Neuronal stem cell (in vitro differentiated cells): ENCODE measurements around the gene CFAP97.

Source experiments
- DNase-seq: peaks from one replicate; pipeline ENCODE4 v3.0.0-alpha.2; 2013; ENCODE audit warnings: low spot score
- H2AFZ ChIP-seq: one replicate; pipeline ENCODE4 v1.6.1; 2013; ENCODE audit warnings: mild to moderate bottlenecking, low read length, inconsistent platforms
- H2AK5ac ChIP-seq: 2 replicates; pipeline ENCODE4 v1.6.1; 2013; ENCODE audit warnings: low read depth, mild to moderate bottlenecking, inconsistent platforms, low read length, moderate library complexity, mixed read lengths
- H2BK120ac ChIP-seq: 2 replicates; pipeline ENCODE4 v1.6.1; 2013; ENCODE audit warnings: low read depth, mild to moderate bottlenecking, inconsistent platforms, low read length, moderate library complexity, mixed read lengths
- H2BK12ac ChIP-seq: one replicate; pipeline ENCODE4 v1.6.1; 2013; ENCODE audit warnings: low read length, inconsistent platforms
- H2BK15ac ChIP-seq: 2 replicates; pipeline ENCODE4 v1.6.1; 2013; ENCODE audit warnings: mild to moderate bottlenecking, low read length, inconsistent platforms, mixed read lengths
- H2BK5ac ChIP-seq: one replicate; pipeline ENCODE4 v1.6.1; 2013; ENCODE audit warnings: inconsistent platforms, mild to moderate bottlenecking, low read length, moderate library complexity
- H3K14ac ChIP-seq: one replicate; pipeline ENCODE4 v1.6.1; 2013; ENCODE audit warnings: low read length, inconsistent platforms
- H3K18ac ChIP-seq: 2 replicates; pipeline ENCODE4 v1.6.1; 2013; ENCODE audit warnings: low read length, inconsistent platforms
- H3K23ac ChIP-seq: 2 replicates; pipeline ENCODE4 v1.6.1; 2013; ENCODE audit warnings: low read depth, mild to moderate bottlenecking, mixed read lengths, low read length, inconsistent platforms; ENCODE audit not compliant: poor library complexity
- H3K27ac ChIP-seq: replicated peaks from 3 replicates; pipeline ENCODE4 v1.5.1; 2013; ENCODE audit warnings: low read length, inconsistent platforms
- H3K27me3 ChIP-seq, 3 experiments: 2 replicates each; pipeline ENCODE4 v1.6.1; 2013; ENCODE audit warnings: low read length in 3 of 3, mild to moderate bottlenecking in 2 of 3, inconsistent platforms in 1 of 3, low read depth in 1 of 3, mixed read lengths in 1 of 3, moderate library complexity in 1 of 3; ENCODE audit not compliant: control insufficient read depth in 3 of 3, insufficient read depth in 3 of 3
- H3K36me3 ChIP-seq, 2 donors: replicated peaks in 1 of 2; 2 replicates each; pipeline ENCODE4 v1.6.1; 2013; ENCODE audit warnings: low read length in 2 of 2; ENCODE audit not compliant: control insufficient read depth in 2 of 2, insufficient read depth in 2 of 2
- H3K4ac ChIP-seq: 2 replicates; pipeline ENCODE4 v1.6.1; 2013; ENCODE audit warnings: inconsistent platforms, mild to moderate bottlenecking, low read length, moderate library complexity
- H3K4me1 ChIP-seq, 2 donors: 1 replicate in 1 of 2; 2 replicates in 1 of 2; pipeline ENCODE4 v1.6.1; 2013; ENCODE audit warnings: low read length in 2 of 2, low read depth in 1 of 2; ENCODE audit not compliant: control insufficient read depth in 2 of 2, insufficient read depth in 1 of 2
- H3K4me2 ChIP-seq: one replicate; pipeline ENCODE4 v1.6.1; 2013; ENCODE audit warnings: mild to moderate bottlenecking, low read length, inconsistent platforms; ENCODE audit not compliant: insufficient read depth, poor library complexity, severe bottlenecking
- H3K4me3 ChIP-seq, 2 donors: 2 replicates each; pipeline ENCODE4 v1.5.1; 2013; ENCODE audit warnings: low read length in 2 of 2, mild to moderate bottlenecking in 2 of 2, inconsistent platforms in 1 of 2, moderate library complexity in 1 of 2
- H3K79me1 ChIP-seq: one replicate; pipeline ENCODE4 v1.6.1; 2013; ENCODE audit warnings: low read depth, mild to moderate bottlenecking, inconsistent platforms, low read length, moderate library complexity
- H3K9ac ChIP-seq: one replicate; pipeline ENCODE4 v1.6.1; 2013; ENCODE audit warnings: mild to moderate bottlenecking, low read depth, low read length, inconsistent platforms; ENCODE audit not compliant: poor library complexity
- H3K9me3 ChIP-seq, 2 donors: replicated peaks in 1 of 2; 2 replicates each; pipeline versions ENCODE3 to v1.6.1; 2013; ENCODE audit warnings: low read length in 2 of 2, mild to moderate bottlenecking in 2 of 2, inconsistent platforms in 1 of 2, low read depth in 1 of 2, mixed read lengths in 1 of 2, moderate library complexity in 1 of 2; ENCODE audit not compliant: control insufficient read depth in 2 of 2, insufficient read depth in 1 of 2
- H4K8ac ChIP-seq: one replicate; pipeline ENCODE4 v1.6.1; 2013; ENCODE audit warnings: low read depth, mild to moderate bottlenecking, inconsistent platforms, low read length, moderate library complexity
- H4K91ac ChIP-seq: one replicate; pipeline ENCODE4 v1.6.1; 2013; ENCODE audit warnings: low read length, low read depth, mild to moderate bottlenecking, inconsistent platforms; ENCODE audit not compliant: poor library complexity
- WGBS, 2 donors: extraction: QIAGEN DNeasy Blood & Tissue Kit; methylation state at CpG; one replicate each; pipeline ENCODE4 v1.1.7; 2013; ENCODE audit warnings: missing lambda C conversion rate in 2 of 2, mixed read lengths in 1 of 2; ENCODE audit not compliant: insufficient read length in 2 of 2, insufficient replicate concordance in 1 of 2; ENCODE audit errors: extremely low coverage in 2 of 2; 5-methylcytosine and 5-hydroxymethylcytosine counted together

CFAP97 gene

GRCh38 chr4:185212581-185212980 is 8.8 kb upstream of the CFAP97 start:
- H4K91ac ChIP-seq, result no peak overlapping the region
- H2AK5ac ChIP-seq, result no peak overlapping the region
- H3K4me1 ChIP-seq, result peaks cover 11% of the 10 kb centered on the region in 2 donors
- H3K9ac ChIP-seq, result no peak overlapping the region
- no peak for DNase-seq
- no peak overlapping the region for H3K23ac ChIP-seq
- H3K36me3 ChIP-seq, result no peaks in the 10 kb centered on the region
- H3K4me3 ChIP-seq, result no peak overlapping the region
- no peak overlapping the region for H2BK15ac ChIP-seq
- peaks cover 3% of the 10 kb centered on the region for H3K79me1 ChIP-seq
- H3K27ac ChIP-seq, result no peak overlapping the region
- no CpG with 5 or more reads among the region's 4 CpGs for WGBS, 2 donors
- H3K18ac ChIP-seq, result no peak overlapping the region
- no peak overlapping the region for H2BK5ac ChIP-seq
- no peak overlapping the region for H4K8ac ChIP-seq
- no peak overlapping the region for H3K4ac ChIP-seq
- H3K27me3 ChIP-seq, result no peaks in the 10 kb centered on the region
- no peak overlapping the region for H2BK120ac ChIP-seq
- H3K4me2 ChIP-seq, result no peak overlapping the region
- H3K14ac ChIP-seq, result no peak overlapping the region
- no peak overlapping the region for H2AFZ ChIP-seq
- H3K9me3 ChIP-seq, result no peaks in the 10 kb centered on the region
- H2BK12ac ChIP-seq, result no peak overlapping the region

- Histone ChIP-seq H3K9me3 (no peaks in the 10 kb centered on the region), H3K4me2 (peak overlapping the region; percentile 14), H2AFZ (no peak overlapping the region), H3K23ac (no peak overlapping the region), H3K4me1 (peaks cover 9 to 11% of the 10 kb centered on the region in 2 donors), H3K4ac (no peak overlapping the region), H2BK12ac (no peak overlapping the region), H3K18ac (no peak overlapping the region), H3K14ac (no peak overlapping the region), H3K79me1 (peaks cover 3% of the 10 kb centered on the region), H2BK5ac (no peak overlapping the region), H4K8ac (no peak overlapping the region), H2BK15ac (no peak overlapping the region), H3K36me3 (no peaks in the 10 kb centered on the region), H3K9ac (no peak overlapping the region), H4K91ac (no peak overlapping the region), H2AK5ac (no peak overlapping the region), H3K27me3 (no peaks in the 10 kb centered on the region), H3K27ac (no peak overlapping the region), H2BK120ac (no peak overlapping the region), H3K4me3 (peak overlapping the region in 1 of 2 donors; percentile 70)
- WGBS, 2 donors, result no CpG with 5 or more reads among the region's 2 CpGs
- DNase-seq, result no peak
Measured at GRCh38 chr4:185211641-185212040, 7.8 kb upstream of the CFAP97 start.

GRCh38 chr4:185211035-185211434 is 7.2 kb upstream of the CFAP97 start:
- Histone ChIP-seq H3K9me3 (no peaks in the 10 kb centered on the region), H3K4me2 (peak overlapping the region; percentile 66), H3K9ac (no peak overlapping the region)

GRCh38 chr4:185210102-185210981 is 6.5 kb upstream of the CFAP97 start:
- peak overlapping the region; percentile 90 for H2BK15ac ChIP-seq
- H2BK12ac ChIP-seq, result peak overlapping the region; percentile 76
- H2AFZ ChIP-seq, result peak overlapping the region; percentile 90
- DNase-seq, result peak; percentile 41
- H3K27ac ChIP-seq, result peak overlapping the region; percentile 67
- H3K27me3 ChIP-seq, result no peaks in the 10 kb centered on the region
- peak overlapping the region; percentile 84 for H2BK120ac ChIP-seq
- H3K23ac ChIP-seq, result peak overlapping the region; percentile 92
- H3K79me1 ChIP-seq, result peaks cover 3% of the 10 kb centered on the region
- H2BK5ac ChIP-seq, result peak overlapping the region; percentile 72
- no CpG with 5 or more reads among the region's 84 CpGs for WGBS, 2 donors
- no peak overlapping the region for H3K4ac ChIP-seq
- peak overlapping the region; percentile 70 to 88 for H3K4me3 ChIP-seq
- H3K9me3 ChIP-seq, result no peaks in the 10 kb centered on the region
- peak overlapping the region; percentile 99 for H3K18ac ChIP-seq
- H3K36me3 ChIP-seq, result no peaks in the 10 kb centered on the region
- no peak overlapping the region for H4K91ac ChIP-seq
- peak overlapping the region; percentile 44 for H3K14ac ChIP-seq
- H3K4me2 ChIP-seq, result peak overlapping the region; percentile 66
- H2AK5ac ChIP-seq, result peak overlapping the region; percentile 76
- peak overlapping the region; percentile 99 for H3K9ac ChIP-seq
- peaks cover 9 to 11% of the 10 kb centered on the region in 2 donors for H3K4me1 ChIP-seq
- no peak overlapping the region for H4K8ac ChIP-seq

More at GRCh38 chr4:185211035-185211434, 7.2 kb upstream of the CFAP97 start:
- no peak overlapping the region for H3K14ac ChIP-seq
- H3K18ac ChIP-seq, result no peak overlapping the region
- no peaks in the 10 kb centered on the region for H3K36me3 ChIP-seq
- no peak overlapping the region for H4K8ac ChIP-seq
- H3K27me3 ChIP-seq, result no peaks in the 10 kb centered on the region
- H3K23ac ChIP-seq, result no peak overlapping the region
- peak overlapping the region; percentile 67 for H3K27ac ChIP-seq
- peak overlapping the region; percentile 70 to 88 for H3K4me3 ChIP-seq
- peaks cover 3% of the 10 kb centered on the region for H3K79me1 ChIP-seq
- no peak for DNase-seq
- no peak overlapping the region for H2BK5ac ChIP-seq
- H2BK120ac ChIP-seq, result no peak overlapping the region
- peak overlapping the region; percentile 90 for H2AFZ ChIP-seq
- no CpG with 5 or more reads among the region's 5 CpGs for WGBS, 2 donors
- no peak overlapping the region for H2AK5ac ChIP-seq
- H3K4ac ChIP-seq, result no peak overlapping the region
- no peak overlapping the region for H2BK15ac ChIP-seq
- no peak overlapping the region for H2BK12ac ChIP-seq
- no peak overlapping the region for H4K91ac ChIP-seq
- H3K4me1 ChIP-seq, result peaks cover 9 to 11% of the 10 kb centered on the region in 2 donors
